ENCODE results near the gene DHX58. TPM values are rescaled to one million over a fixed set of nuclear protein-coding genes. Genes with fewer than 3 reads are reported as not detected.

DHX58 gene
- total and polyA plus RNA-seq, 2 of the 4 experiments (the other 2 are of a cell fraction): 1.1 to 2.8 TPM

DNA sequence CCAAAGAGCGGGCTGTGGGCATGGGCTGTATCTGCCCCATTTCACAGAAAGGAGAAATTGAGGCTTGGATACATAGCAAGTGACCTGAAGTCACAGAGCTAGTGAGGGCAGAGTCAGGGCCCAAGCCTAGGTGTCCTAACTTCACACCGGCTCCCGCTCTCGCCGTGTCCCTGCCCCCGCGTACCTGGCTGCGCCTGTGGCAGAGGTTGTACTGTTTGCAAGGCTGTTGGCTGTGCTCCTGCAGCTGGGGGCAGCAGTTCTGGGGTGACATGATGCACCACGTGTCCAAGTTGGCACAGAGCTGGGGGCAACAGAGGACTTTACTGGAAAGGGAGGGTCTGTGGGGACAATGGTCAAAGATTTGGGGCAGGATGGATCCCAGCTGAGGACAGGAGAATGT is 3.4 kb downstream of the DHX58 start:
- no peak overlapping the region for H3K56ac ChIP-seq (ENCODE audit: extremely low read depth, insufficient read depth, low read length)
- no peak overlapping the region for H4K91ac ChIP-seq (ENCODE audit: insufficient read depth, low read depth, low read length)
- in situ Hi-C loops (cut with MboI; ENCODE audit: low sequenced_read_pairs) (no loop called here), intact Hi-C loops (cut with micrococcal nuclease) (no loop called here), dilution Hi-C loops (cut with HindIII; ENCODE audit: low sequenced_read_pairs, unreplicated experiment) (no loop called here)
- no peak overlapping the region for H3K9ac ChIP-seq (ENCODE audit: low read depth, low read length)
- H2AK9ac ChIP-seq (replicated peaks; ENCODE audit: low read depth, low read length, poor library complexity): no peak overlapping the region
- H3K79me1 ChIP-seq (ENCODE audit: low read depth in 1 of 2, low read length in 2 of 2): no peaks in the 10 kb centered on the region
- H4K20me1 ChIP-seq (ENCODE audit: insufficient read depth, low read length): no peaks in the 10 kb centered on the region
- ChIA-PET CTCF (no interaction called here), POLR2A (ENCODE audit: unreplicated experiment) (no interaction called here)
- H2BK20ac ChIP-seq (ENCODE audit: low read depth, low read length): no peak overlapping the region
- H3K18ac ChIP-seq (ENCODE audit: low read depth, low read length): no peak overlapping the region
- no TSS peak for BruUV-seq (replicated peaks)
- no peak overlapping the region for H3K4ac ChIP-seq (ENCODE audit: low read depth, low read length)
- ATAC-seq (ENCODE audit: low read depth): no peak
- H4K8ac ChIP-seq (ENCODE audit: low read depth in 2 of 2, low read length in 2 of 2): no peak overlapping the region
- H3K4me1 ChIP-seq (ENCODE audit: control insufficient read depth, insufficient read depth, low read length): peaks cover 6% of the 10 kb centered on the region; the same call in 1 of the 2 replicates
- H2BK5ac ChIP-seq (ENCODE audit: low read depth, low read length, poor library complexity, severe bottlenecking): no peak overlapping the region
- no peak overlapping the region for H3K4me3 ChIP-seq (ENCODE audit: insufficient read depth, low read depth, low read length)
- no peaks in the 10 kb centered on the region for H3K9me3 ChIP-seq (ENCODE audit: control insufficient read depth, insufficient read depth, low read length)
- 0 out of 2 replicates have a peak, but pooled peaks cover 4% of the 10 kb centered on the region for H3K27me3 ChIP-seq (ENCODE audit: control insufficient read depth, insufficient read depth, low read length)
- no peak overlapping the region for H3K14ac ChIP-seq (replicated peaks; ENCODE audit: low read depth, low read length)
- no peak for DNase-seq
- H3K23ac ChIP-seq (ENCODE audit: low read depth, low read length): no peak overlapping the region
- H2BK120ac ChIP-seq (ENCODE audit: low read depth, low read length): no peak overlapping the region
- H3K4me2 ChIP-seq (ENCODE audit: low read depth, low read length): no peak overlapping the region
- 92% methylated on average over 7 of the region's 9 CpGs; no CpG with 5 or more reads in 1 of the 2 experiments for WGBS, 2 experiments (ENCODE audit: extremely low coverage in 2 of 2, insufficient read length in 1 of 2)
- peaks cover 4% of the 10 kb centered on the region; the same call in 1 of the 2 replicates for H3K9me1 ChIP-seq (ENCODE audit: insufficient read depth, low read length)
- no peak overlapping the region for H2BK15ac ChIP-seq (ENCODE audit: low read depth, low read length)
- H4K5ac ChIP-seq (ENCODE audit: low read depth, low read length): no peak overlapping the region
- H2AK5ac ChIP-seq (ENCODE audit: low read depth, low read length): no peak overlapping the region
- TF ChIP-seq FOS (IDR thresholded peaks at IDR 0.05; ENCODE audit: low read depth, low read length) (no peak), MAFK (IDR thresholded peaks at IDR 0.05; ENCODE audit: low read depth, low read length) (no peak), RFX5 (IDR thresholded peaks at IDR 0.05; ENCODE audit: low read depth, low read length) (no peak), RAD21 (IDR thresholded peaks at IDR 0.05; ENCODE audit: low read length) (no peak), MXI1 (IDR thresholded peaks at IDR 0.05; ENCODE audit: borderline replicate concordance, low read depth, low read length) (no peak), CEBPB (IDR thresholded peaks at IDR 0.05; ENCODE audit: low read depth, low read length) (no peak), SMC3 (IDR thresholded peaks at IDR 0.05; ENCODE audit: low read depth, low read length) (no peak), USF2 (IDR thresholded peaks at IDR 0.05; ENCODE audit: low read depth, low read length) (no peak), BHLHE40 (IDR thresholded peaks at IDR 0.05; ENCODE audit: low read depth, low read length) (no peak), RCOR1 (IDR thresholded peaks at IDR 0.05; ENCODE audit: insufficient replicate concordance, low read length) (no peak), NFE2L2 (IDR thresholded peaks at IDR 0.05; ENCODE audit: low read depth, low read length) (no peak), CHD1 (IDR thresholded peaks at IDR 0.05; ENCODE audit: low read depth, low read length) (no peak), MAZ (IDR thresholded peaks at IDR 0.05; ENCODE audit: borderline replicate concordance, low read depth, low read length) (no peak), POLR2A (IDR thresholded peaks at IDR 0.05; ENCODE audit: low read depth, low read length) (no peak), CTCF (conservative IDR thresholded peaks at IDR 0.05; ENCODE audit: low read depth, low read length) (no peak)
- TF ChIP-seq, protein P1, sequence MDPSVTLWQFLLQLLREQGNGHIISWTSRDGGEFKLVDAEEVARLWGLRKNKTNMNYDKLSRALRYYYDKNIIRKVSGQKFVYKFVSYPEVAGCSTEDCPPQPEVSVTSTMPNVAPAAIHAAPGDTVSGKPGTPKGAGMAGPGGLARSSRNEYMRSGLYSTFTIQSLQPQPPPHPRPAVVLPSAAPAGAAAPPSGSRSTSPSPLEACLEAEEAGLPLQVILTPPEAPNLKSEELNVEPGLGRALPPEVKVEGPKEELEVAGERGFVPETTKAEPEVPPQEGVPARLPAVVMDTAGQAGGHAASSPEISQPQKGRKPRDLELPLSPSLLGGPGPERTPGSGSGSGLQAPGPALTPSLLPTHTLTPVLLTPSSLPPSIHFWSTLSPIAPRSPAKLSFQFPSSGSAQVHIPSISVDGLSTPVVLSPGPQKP (IDR thresholded peaks at IDR 0.05; ENCODE audit: borderline replicate concordance, low read depth, low read length): no peak
- H3K27ac ChIP-seq (ENCODE audit: insufficient read depth, low read length): no peak overlapping the region
- no peak overlapping the region for H2AFZ ChIP-seq (replicated peaks; ENCODE audit: low read length, poor library complexity)
- H3K36me3 ChIP-seq (ENCODE audit: control insufficient read depth, insufficient read depth, low read length): no peaks in the 10 kb centered on the region
